H1 (cell line): ENCODE measurements around the gene TPM1. TPM values are rescaled to one million over a fixed set of nuclear protein-coding genes. Genes with fewer than 3 reads are reported as not detected.
"Not testable (repeated sequence)": the region's sequence is repeated elsewhere in the genome, so short reads cannot be mapped to it uniquely, and the experiment has no call there.

ENCODE experiments used
- CTCF ChIA-PET: fragments of 300-600 bp; sonication (Branson Sonifier 250); formaldehyde crosslinking; loops from one replicate; lab custom pipeline; 2021; ENCODE audit not compliant: partially characterized antibody; lab: Charles Lee
- POLR2A ChIA-PET: fragments of 300-600 bp; sonication (Branson Sonifier 250); formaldehyde crosslinking; loops from one replicate; lab custom pipeline; 2021; ENCODE audit warnings: inconsistent platforms; ENCODE audit not compliant: partially characterized antibody; lab: Charles Lee
- DNase-seq, 2 experiments: peaks; one replicate each; pipeline versions ENCODE4 v3.0.0 to v3.0.0-alpha.2; 2010 to 2022; ENCODE audit warnings: low spot score in 2 of 2, low read depth in 1 of 2, mixed read lengths in 1 of 2
- FAIRE-seq: peaks from 2 replicates; lab custom pipeline; 2011; peaks lifted over from hg19 to GRCh38; lab: Jason Lieb, UNC
- H2AFZ ChIP-seq: 2 replicates; pipeline ENCODE4 v1.8.1; 2012; ENCODE audit warnings: low read length, inconsistent platforms
- H2AK5ac ChIP-seq: 2 replicates; pipeline ENCODE4 v1.6.1; 2013; ENCODE audit warnings: low read depth, low read length
- H2BK120ac ChIP-seq: replicated peaks from 2 replicates; pipeline ENCODE3; 2013; ENCODE audit warnings: low read depth, low read length, inconsistent platforms
- H2BK12ac ChIP-seq: 2 replicates; pipeline ENCODE4 v1.6.1; 2013; ENCODE audit warnings: low read depth, low read length
- H2BK15ac ChIP-seq: 2 replicates; pipeline ENCODE4 v1.6.1; 2013; ENCODE audit warnings: low read length
- H2BK20ac ChIP-seq: 2 replicates; pipeline ENCODE4 v1.6.1; 2013; ENCODE audit warnings: low read length
- H2BK5ac ChIP-seq: 2 replicates; pipeline ENCODE4 v1.6.1; 2013; ENCODE audit warnings: low read depth, low read length
- H3K14ac ChIP-seq: 2 replicates; pipeline ENCODE4 v1.6.1; 2013; ENCODE audit warnings: inconsistent platforms; ENCODE audit not compliant: insufficient read length
- H3K18ac ChIP-seq: 2 replicates; pipeline ENCODE4 v1.6.1; 2013; ENCODE audit warnings: low read length; ENCODE audit errors: extremely low read depth
- H3K23ac ChIP-seq: 2 replicates; pipeline ENCODE4 v1.6.1; 2013; ENCODE audit warnings: inconsistent platforms; ENCODE audit not compliant: insufficient read length
- H3K23me2 ChIP-seq: 2 replicates; pipeline ENCODE4 v1.6.1; 2013; ENCODE audit warnings: low read depth, low read length
- H3K27ac ChIP-seq: 2 replicates; pipeline ENCODE4 v1.6.1; 2011; ENCODE audit warnings: low read depth, low read length, inconsistent platforms
- H3K27me3 ChIP-seq, 4 experiments: replicated peaks in 1 of 4; 1 replicate in 1 of 4; 2 replicates in 3 of 4; pipeline versions ENCODE4 v1.6.1 to v1.8.1; 2011 to 2013; ENCODE audit warnings: low read length in 3 of 4, mild to moderate bottlenecking in 3 of 4, inconsistent platforms in 2 of 4, mixed read lengths in 2 of 4, moderate library complexity in 1 of 4; ENCODE audit not compliant: control insufficient read depth in 3 of 4, insufficient read depth in 3 of 4; ENCODE audit errors: extremely low read depth in 1 of 4
- H3K36me3 ChIP-seq, 4 experiments: 2 replicates each; pipeline versions ENCODE4 v1.6.1 to v1.8.1; 2011 to 2013; ENCODE audit warnings: mild to moderate bottlenecking in 4 of 4, low read length in 3 of 4, moderate library complexity in 2 of 4, control low read depth in 1 of 4, inconsistent platforms in 1 of 4; ENCODE audit not compliant: insufficient read depth in 4 of 4, control insufficient read depth in 2 of 4
- H3K4ac ChIP-seq: replicated peaks from 2 replicates; pipeline ENCODE3; 2013; ENCODE audit warnings: low read length, low read depth, mixed read lengths, inconsistent platforms; ENCODE audit not compliant: insufficient read length
- H3K4me1 ChIP-seq, 4 experiments: replicated peaks in 1 of 4; 1 replicate in 1 of 4; 2 replicates in 3 of 4; pipeline versions ENCODE4 v1.6.1 to v1.8.1; 2011 to 2013; ENCODE audit warnings: low read length in 3 of 4, inconsistent platforms in 2 of 4, mixed read lengths in 1 of 4; ENCODE audit not compliant: insufficient read depth in 4 of 4, control insufficient read depth in 3 of 4
- H3K4me2 ChIP-seq, 2 experiments: 2 replicates each; pipeline versions ENCODE4 v1.6.1 to v1.8.1; 2011 to 2013; ENCODE audit warnings: low read depth in 2 of 2, low read length in 2 of 2, control low read depth in 1 of 2, inconsistent platforms in 1 of 2, mild to moderate bottlenecking in 1 of 2; ENCODE audit not compliant: insufficient read depth in 1 of 2
- H3K4me3 ChIP-seq, 4 experiments: fragments of 200-600, 300-600 bp in 1 of 4; sonication (generic), shearing (Covaris generic), sonication (Bioruptor Twin) in 1 of 4; 2 replicates each; pipeline versions ENCODE4 v1.5.1 to v1.8.1; 2011 to 2016; ENCODE audit warnings: low read length in 4 of 4, low read depth in 3 of 4, control low read depth in 2 of 4, inconsistent platforms in 2 of 4, mild to moderate bottlenecking in 2 of 4, mixed read lengths in 1 of 4, moderate library complexity in 1 of 4; ENCODE audit not compliant: insufficient read depth in 2 of 4; ENCODE audit errors: extremely low read depth in 1 of 4
- H3K56ac ChIP-seq: replicated peaks from 2 replicates; pipeline ENCODE3; 2013; ENCODE audit warnings: low read depth, mild to moderate bottlenecking, mixed read lengths, low read length, inconsistent platforms; ENCODE audit not compliant: insufficient read length
- H3K79me1 ChIP-seq: 2 replicates; pipeline ENCODE4 v1.6.1; 2013; ENCODE audit warnings: low read depth, low read length, control low read depth
- H3K79me2 ChIP-seq, 2 experiments: 2 replicates each; pipeline versions ENCODE4 v1.6.1 to v1.8.1; 2012 to 2013; ENCODE audit warnings: low read length in 2 of 2, mild to moderate bottlenecking in 2 of 2, inconsistent platforms in 1 of 2; ENCODE audit not compliant: insufficient read depth in 2 of 2, control insufficient read depth in 1 of 2
- H3K9ac ChIP-seq, 4 experiments: replicated peaks in 1 of 4; 1 replicate in 1 of 4; 2 replicates in 3 of 4; pipeline versions ENCODE4 v1.6.1 to v1.8.1; 2011 to 2013; ENCODE audit warnings: low read depth in 3 of 4, low read length in 3 of 4, control low read depth in 2 of 4, mild to moderate bottlenecking in 2 of 4, moderate library complexity in 2 of 4, inconsistent platforms in 1 of 4; ENCODE audit errors: extremely low read depth in 1 of 4
- H3K9me3 ChIP-seq, 2 experiments: 2 replicates each; pipeline versions ENCODE4 v1.6.1 to v1.8.1; 2012 to 2013; ENCODE audit warnings: mild to moderate bottlenecking in 2 of 2, moderate library complexity in 2 of 2, control low read depth in 1 of 2, inconsistent platforms in 1 of 2, low read depth in 1 of 2, low read length in 1 of 2, mixed read lengths in 1 of 2; ENCODE audit not compliant: insufficient read depth in 2 of 2
- H4K20me1 ChIP-seq, 2 experiments: replicated peaks in 1 of 2; 2 replicates each; pipeline versions ENCODE3 to v1.8.1; 2011 to 2013; ENCODE audit warnings: inconsistent platforms in 2 of 2, low read length in 2 of 2, mild to moderate bottlenecking in 1 of 2; ENCODE audit not compliant: insufficient read depth in 2 of 2, control insufficient read depth in 1 of 2
- H4K5ac ChIP-seq: 2 replicates; pipeline ENCODE4 v1.6.1; 2013; ENCODE audit warnings: low read length, low read depth, mixed read lengths, inconsistent platforms; ENCODE audit not compliant: insufficient read length
- H4K8ac ChIP-seq: 2 replicates; pipeline ENCODE4 v1.8.0; 2013; ENCODE audit warnings: mild to moderate bottlenecking, moderate library complexity, low read length, inconsistent platforms; ENCODE audit not compliant: insufficient read depth; ENCODE audit errors: extremely low read depth
- H4K91ac ChIP-seq: replicated peaks from 2 replicates; pipeline ENCODE3; 2013; ENCODE audit warnings: low read length, mixed read lengths, inconsistent platforms; ENCODE audit not compliant: insufficient read length
- CBX5 ChIP-seq: fragments of 300-800, 300-1000 bp; sonication (generic); IDR thresholded peaks from 2 replicates; pipeline ENCODE4 v1.7.1; 2016; ENCODE audit warnings: antibody characterized with exemption, low read length, low read depth
- HDAC6 ChIP-seq: IDR thresholded peaks from one replicate; pipeline ENCODE4 v1.7.1; 2012; ENCODE audit warnings: low read depth, mild to moderate bottlenecking, inconsistent platforms, low read length, moderate library complexity
- POLR2AphosphoS5 ChIP-seq: IDR thresholded peaks from 2 replicates; pipeline ENCODE4 v1.6.1; 2011; ENCODE audit warnings: low read depth, low read length
- RAD21 ChIP-seq, 2 experiments: IDR thresholded peaks in 1 of 2; conservative IDR thresholded peaks in 1 of 2; 2 replicates each; pipeline ENCODE4 v1.6.1; 2011; ENCODE audit warnings: low read depth in 2 of 2, low read length in 2 of 2, improper control_type of control experiment in 1 of 2, inconsistent platforms in 1 of 2, mild to moderate bottlenecking in 1 of 2, moderate library complexity in 1 of 2
- RNF2 ChIP-seq: fragments of 200-900, 300-1000 bp; sonication (generic); IDR thresholded peaks from 2 replicates; pipeline ENCODE4 v1.7.1; 2016; ENCODE audit warnings: borderline replicate concordance, low read depth, mild to moderate bottlenecking, antibody characterized with exemption, low read length; ENCODE audit not compliant: poor library complexity, severe bottlenecking; ENCODE audit errors: missing control alignments
- TAF1 ChIP-seq: IDR thresholded peaks from 2 replicates; pipeline ENCODE4 v1.6.1; 2011; ENCODE audit warnings: mild to moderate bottlenecking, low read depth, low read length
- whole genome bisulfite sequencing, 2 experiments: shearing (Covaris generic) in 1 of 2; methylation state at CpG; one replicate each; pipeline versions ENCODE4 v1.1.6 to v1.1.7; 2013 to 2015; ENCODE audit warnings: low lambda C conversion rate in 2 of 2, mixed read lengths in 2 of 2, inconsistent platforms in 1 of 2, low coverage in 1 of 2, missing lambda C conversion rate in 1 of 2; ENCODE audit not compliant: insufficient replicate concordance in 2 of 2, insufficient coverage in 1 of 2, insufficient read length in 1 of 2; ENCODE audit errors: extremely low coverage in 1 of 2, missing lambda C conversion rate in 1 of 2; 5-methylcytosine and 5-hydroxymethylcytosine counted together
- polyA plus RNA-seq, 7 experiments: library from polyadenylated mRNA; depleted of rRNA in 3 of 7; stranded (reverse) in 5 of 7; unstranded in 2 of 7; fragments of >200 nt in 5 of 7; fragments of 200-250 nt in 2 of 7; gene quantifications; 1 replicate in 5 of 7; 2 replicates in 1 of 7; 4 replicates in 1 of 7; pipeline versions ENCODE4 v1.2.1 to v1.2.3, GENCODE V29; 2011 to 2013; ENCODE audit warnings: missing spikeins in 2 of 7, mixed read lengths in 2 of 7
- total RNA-seq: library from RNA; stranded (reverse); fragmentation: NEBNext Ultra II Directional; extraction: Animal tissue kit (Norgen Biotek cat#: 25700); gene quantifications from 2 replicates; pipeline ENCODE4 v1.2.1, GENCODE V29; 2021
- TF ChIP-seq, protein P1 (sequence below), 3 experiments: IDR thresholded peaks; 1 replicate in 2 of 3; 2 replicates in 1 of 3; pipeline versions ENCODE4 v1.5.1 to v1.6.1; 2011; ENCODE audit warnings: low read length in 3 of 3, mild to moderate bottlenecking in 3 of 3, inconsistent platforms in 2 of 3, low read depth in 1 of 3, moderate library complexity in 1 of 3; ENCODE audit not compliant: insufficient read depth in 1 of 3; ENCODE audit errors: control extremely low read depth in 1 of 3
- TF ChIP-seq, protein P2 (sequence below): IDR thresholded peaks from 2 replicates; pipeline ENCODE4 v1.6.1; 2011; ENCODE audit warnings: low read length, improper control_type of control experiment

TPM1 gene
- total and polyA plus RNA-seq, 2 of the 8 experiments (the other 6 are each of a cell fraction or from before 2014, with no cell fraction given) = 258 to 579 TPM

GRCh38 chr15:62993066-62993465 lies 49.5 kb upstream of the TPM1 start (continued):
- TF ChIP-seq, protein P1, sequence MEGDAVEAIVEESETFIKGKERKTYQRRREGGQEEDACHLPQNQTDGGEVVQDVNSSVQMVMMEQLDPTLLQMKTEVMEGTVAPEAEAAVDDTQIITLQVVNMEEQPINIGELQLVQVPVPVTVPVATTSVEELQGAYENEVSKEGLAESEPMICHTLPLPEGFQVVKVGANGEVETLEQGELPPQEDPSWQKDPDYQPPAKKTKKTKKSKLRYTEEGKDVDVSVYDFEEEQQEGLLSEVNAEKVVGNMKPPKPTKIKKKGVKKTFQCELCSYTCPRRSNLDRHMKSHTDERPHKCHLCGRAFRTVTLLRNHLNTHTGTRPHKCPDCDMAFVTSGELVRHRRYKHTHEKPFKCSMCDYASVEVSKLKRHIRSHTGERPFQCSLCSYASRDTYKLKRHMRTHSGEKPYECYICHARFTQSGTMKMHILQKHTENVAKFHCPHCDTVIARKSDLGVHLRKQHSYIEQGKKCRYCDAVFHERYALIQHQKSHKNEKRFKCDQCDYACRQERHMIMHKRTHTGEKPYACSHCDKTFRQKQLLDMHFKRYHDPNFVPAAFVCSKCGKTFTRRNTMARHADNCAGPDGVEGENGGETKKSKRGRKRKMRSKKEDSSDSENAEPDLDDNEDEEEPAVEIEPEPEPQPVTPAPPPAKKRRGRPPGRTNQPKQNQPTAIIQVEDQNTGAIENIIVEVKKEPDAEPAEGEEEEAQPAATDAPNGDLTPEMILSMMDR (IDR thresholded peaks at IDR 0.05; ENCODE audit: control extremely low read depth in 1 of 3, insufficient read depth in 1 of 3, low read depth in 1 of 3, low read length in 3 of 3) = no peak
- TF ChIP-seq, protein P2, sequence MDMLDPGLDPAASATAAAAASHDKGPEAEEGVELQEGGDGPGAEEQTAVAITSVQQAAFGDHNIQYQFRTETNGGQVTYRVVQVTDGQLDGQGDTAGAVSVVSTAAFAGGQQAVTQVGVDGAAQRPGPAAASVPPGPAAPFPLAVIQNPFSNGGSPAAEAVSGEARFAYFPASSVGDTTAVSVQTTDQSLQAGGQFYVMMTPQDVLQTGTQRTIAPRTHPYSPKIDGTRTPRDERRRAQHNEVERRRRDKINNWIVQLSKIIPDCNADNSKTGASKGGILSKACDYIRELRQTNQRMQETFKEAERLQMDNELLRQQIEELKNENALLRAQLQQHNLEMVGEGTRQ = no peak
- TF ChIP-seq TAF1 (no peak), HDAC6 (no peak), POLR2AphosphoS5 (no peak), RNF2 (no peak), CBX5 (no peak), RAD21 (IDR thresholded peaks at IDR 0.05 in 1 of 2, conservative IDR thresholded peaks at IDR 0.05 in 1 of 2; ENCODE audit: low read depth in 2 of 2, low read length in 2 of 2) (no peak)

GRCh38 chr15:62993632-62994031 lies 48.9 kb upstream of the TPM1 start:
- not testable (repeated sequence) for H4K5ac ChIP-seq, H2BK12ac ChIP-seq, H3K79me2 ChIP-seq, H2BK5ac ChIP-seq, H4K20me1 ChIP-seq, H3K23me2 ChIP-seq, DNase-seq, H2AFZ ChIP-seq, H3K4me2 ChIP-seq, H3K18ac ChIP-seq, H3K4me3 ChIP-seq, H3K23ac ChIP-seq, H3K14ac ChIP-seq, H2AK5ac ChIP-seq, H3K79me1 ChIP-seq, H4K8ac ChIP-seq, H2BK20ac ChIP-seq, H3K36me3 ChIP-seq, H3K27ac ChIP-seq, H4K91ac ChIP-seq, H3K9me3 ChIP-seq, H2BK120ac ChIP-seq, FAIRE-seq, H3K56ac ChIP-seq, H2BK15ac ChIP-seq, H3K4me1 ChIP-seq, H3K9ac ChIP-seq, H3K27me3 ChIP-seq, H3K4ac ChIP-seq
- CTCF ChIA-PET = interaction anchor here (0.7 to 1.5 kb wide), 8 partner anchors 12 to 142 kb away, joined by 3 to 4 read pairs (median 3); no protein-coding TSS in a partner anchor
- 92% methylated on average over 4 of the region's 4 CpGs; no CpG with 5 or more reads in 1 of the 2 experiments for WGBS, 2 experiments
- POLR2A ChIA-PET = interaction anchor here (1.0 to 1.4 kb wide), 3 partner anchors 9 to 60 kb away, joined by 3 to 5 read pairs (median 3); no protein-coding TSS in a partner anchor
